Sigmoid colon (tissue), 4 donors: ENCODE measurements around the gene FUT3.

Experiments
- POLR2A ChIP-seq, 2 donors: fragments of 450-650 bp; IDR thresholded peaks; one replicate each; pipeline ENCODE4 v1.6.1; 2016; ENCODE audit warnings: antibody characterized with exemption in 2 of 2, mild to moderate bottlenecking in 2 of 2, moderate library complexity in 2 of 2
- POLR2AphosphoS5 ChIP-seq, 4 donors: sonication (generic); formaldehyde crosslinking; IDR thresholded peaks; one replicate each; pipeline ENCODE4 v1.6.1; 2017; ENCODE audit warnings: antibody characterized with exemption in 4 of 4
- TF ChIP-seq, protein P1 (sequence below), 4 experiments: fragments of 450-650 bp in 3 of 4; fragments of 200-600 bp in 1 of 4; IDR thresholded peaks; one replicate each; pipeline ENCODE4 v1.5.1; 2016 to 2019; ENCODE audit warnings: antibody characterized with exemption in 4 of 4, mild to moderate bottlenecking in 3 of 4, moderate library complexity in 2 of 4

DNA sequence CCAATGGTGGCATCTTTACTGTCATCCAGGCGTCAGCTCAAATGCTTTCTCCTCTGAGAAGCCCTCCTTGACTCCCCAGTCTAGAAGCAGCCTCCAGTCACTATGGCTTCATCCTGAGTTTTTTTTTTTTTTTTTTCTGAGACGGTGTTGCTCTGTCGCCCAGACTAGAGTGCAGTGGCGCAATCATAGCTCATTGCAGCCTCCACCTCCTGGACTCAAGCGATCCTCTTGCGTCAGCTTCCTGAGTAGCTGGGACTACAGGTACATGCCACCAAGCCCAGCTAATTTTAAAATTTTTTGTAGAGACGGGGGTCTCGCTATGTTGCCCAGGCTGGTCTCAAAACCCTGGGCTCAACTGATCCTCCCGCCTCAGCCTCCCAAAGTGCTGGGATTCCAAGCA is 42.2 kb downstream of the FUT3 start:
- TF ChIP-seq POLR2A (IDR thresholded peaks at IDR 0.05) (no peak), POLR2AphosphoS5 (IDR thresholded peaks at IDR 0.05) (no peak)
- TF ChIP-seq, protein P1, sequence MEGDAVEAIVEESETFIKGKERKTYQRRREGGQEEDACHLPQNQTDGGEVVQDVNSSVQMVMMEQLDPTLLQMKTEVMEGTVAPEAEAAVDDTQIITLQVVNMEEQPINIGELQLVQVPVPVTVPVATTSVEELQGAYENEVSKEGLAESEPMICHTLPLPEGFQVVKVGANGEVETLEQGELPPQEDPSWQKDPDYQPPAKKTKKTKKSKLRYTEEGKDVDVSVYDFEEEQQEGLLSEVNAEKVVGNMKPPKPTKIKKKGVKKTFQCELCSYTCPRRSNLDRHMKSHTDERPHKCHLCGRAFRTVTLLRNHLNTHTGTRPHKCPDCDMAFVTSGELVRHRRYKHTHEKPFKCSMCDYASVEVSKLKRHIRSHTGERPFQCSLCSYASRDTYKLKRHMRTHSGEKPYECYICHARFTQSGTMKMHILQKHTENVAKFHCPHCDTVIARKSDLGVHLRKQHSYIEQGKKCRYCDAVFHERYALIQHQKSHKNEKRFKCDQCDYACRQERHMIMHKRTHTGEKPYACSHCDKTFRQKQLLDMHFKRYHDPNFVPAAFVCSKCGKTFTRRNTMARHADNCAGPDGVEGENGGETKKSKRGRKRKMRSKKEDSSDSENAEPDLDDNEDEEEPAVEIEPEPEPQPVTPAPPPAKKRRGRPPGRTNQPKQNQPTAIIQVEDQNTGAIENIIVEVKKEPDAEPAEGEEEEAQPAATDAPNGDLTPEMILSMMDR (IDR thresholded peaks at IDR 0.05), result no peak
